Neutrophil (primary cell): Measurements from ENCODE around the gene ARHGEF17.

Source experiments
- H3K27ac ChIP-seq: fragments of 200-600 bp; sonication (generic); 2 replicates; pipeline ENCODE4 v1.5.1; 2016; ENCODE audit warnings: mild to moderate bottlenecking, moderate library complexity
- H3K27me3 ChIP-seq: fragments of 200-600 bp; sonication (generic); 2 replicates; pipeline ENCODE4 v1.6.0; 2016; ENCODE audit warnings: mild to moderate bottlenecking
- H3K36me3 ChIP-seq: fragments of 200-600 bp; sonication (generic); 2 replicates; pipeline ENCODE4 v1.5.1; 2017
- H3K4me1 ChIP-seq, 2 experiments: fragments of 200-600 bp in 1 of 2; sonication (generic) in 1 of 2; 1 replicate in 1 of 2; 2 replicates in 1 of 2; pipeline versions ENCODE4 v1.5.1 to v1.6.1; 2013 to 2016; ENCODE audit warnings: low read depth in 1 of 2, low read length in 1 of 2, mild to moderate bottlenecking in 1 of 2, moderate library complexity in 1 of 2; ENCODE audit not compliant: control insufficient read depth in 1 of 2, insufficient read depth in 1 of 2
- H3K4me3 ChIP-seq, 2 experiments: fragments of 200-600 bp in 1 of 2; sonication (generic) in 1 of 2; 1 replicate in 1 of 2; 2 replicates in 1 of 2; pipeline ENCODE4 v1.5.1; 2013 to 2016; ENCODE audit warnings: low read depth in 1 of 2, low read length in 1 of 2, mild to moderate bottlenecking in 1 of 2, moderate library complexity in 1 of 2
- H3K9me3 ChIP-seq: fragments of 200-600 bp; sonication (generic); 2 replicates; pipeline ENCODE4 v1.5.1; 2016
- CTCF ChIP-seq: fragments of 200-600 bp; sonication (generic); IDR thresholded peaks from 2 replicates; pipeline ENCODE4 v1.5.1; 2016; ENCODE audit warnings: antibody characterized with exemption

The ARHGEF17 gene

GRCh38 chr11:73315293-73316020 lies 7.4 kb downstream of the ARHGEF17 start:
- H3K4me1 ChIP-seq = peaks cover 37 to 46% of the 10 kb centered on the region in 2 experiments
- H3K4me3 ChIP-seq = no peak overlapping the region
- no peaks in the 10 kb centered on the region for H3K27me3 ChIP-seq
- no peaks in the 10 kb centered on the region for H3K36me3 ChIP-seq
- TF ChIP-seq CTCF = no peak
- no peak overlapping the region for H3K27ac ChIP-seq
- H3K9me3 ChIP-seq = no peaks in the 10 kb centered on the region

GRCh38 chr11:73316422-73316821 lies 8.3 kb downstream of the ARHGEF17 start:
- no peaks in the 10 kb centered on the region for H3K27me3 ChIP-seq
- no peak for TF ChIP-seq CTCF
- no peaks in the 10 kb centered on the region for H3K36me3 ChIP-seq
- H3K27ac ChIP-seq = no peak overlapping the region
- H3K4me1 ChIP-seq = peaks cover 44 to 50% of the 10 kb centered on the region in 2 experiments
- H3K4me3 ChIP-seq = no peak overlapping the region
- no peaks in the 10 kb centered on the region for H3K9me3 ChIP-seq

GRCh38 chr11:73317373-73317772 lies 9.3 kb downstream of the ARHGEF17 start:
- H3K27ac ChIP-seq = no peak overlapping the region

GRCh38 chr11:73317803-73318202 lies 9.7 kb downstream of the ARHGEF17 start:
- TF ChIP-seq CTCF = no peak
- H3K9me3 ChIP-seq = no peaks in the 10 kb centered on the region
- no peaks in the 10 kb centered on the region for H3K36me3 ChIP-seq
- H3K27me3 ChIP-seq = no peaks in the 10 kb centered on the region
- H3K4me3 ChIP-seq = no peak overlapping the region
- peaks cover 44 to 49% of the 10 kb centered on the region in 2 experiments for H3K4me1 ChIP-seq
- H3K27ac ChIP-seq = no peak overlapping the region

More at GRCh38 chr11:73317373-73317772, 9.3 kb downstream of the ARHGEF17 start:
- Histone ChIP-seq H3K9me3 (no peaks in the 10 kb centered on the region), H3K36me3 (no peaks in the 10 kb centered on the region), H3K27me3 (no peaks in the 10 kb centered on the region), H3K4me1 (peaks cover 44 to 49% of the 10 kb centered on the region in 2 experiments), H3K4me3 (no peak overlapping the region)
- no peak for TF ChIP-seq CTCF

GRCh38 chr11:73318501-73319011 lies 10.5 kb downstream of the ARHGEF17 start:
- H3K36me3 ChIP-seq = no peaks in the 10 kb centered on the region
- H3K27me3 ChIP-seq = no peaks in the 10 kb centered on the region
- no peak overlapping the region for H3K27ac ChIP-seq
- H3K4me3 ChIP-seq = no peak overlapping the region
- TF ChIP-seq CTCF = no peak
- H3K9me3 ChIP-seq = no peaks in the 10 kb centered on the region
- peaks cover 40 to 42% of the 10 kb centered on the region in 2 experiments for H3K4me1 ChIP-seq
